Measurements from ENCODE around the gene LHPP. TPM values are rescaled to one million over a fixed set of nuclear protein-coding genes. Genes with fewer than 3 reads are reported as not detected.

LHPP gene
- total RNA-seq, 2 experiments from 2014 or later: 11.1 to 15.1 TPM

DNA sequence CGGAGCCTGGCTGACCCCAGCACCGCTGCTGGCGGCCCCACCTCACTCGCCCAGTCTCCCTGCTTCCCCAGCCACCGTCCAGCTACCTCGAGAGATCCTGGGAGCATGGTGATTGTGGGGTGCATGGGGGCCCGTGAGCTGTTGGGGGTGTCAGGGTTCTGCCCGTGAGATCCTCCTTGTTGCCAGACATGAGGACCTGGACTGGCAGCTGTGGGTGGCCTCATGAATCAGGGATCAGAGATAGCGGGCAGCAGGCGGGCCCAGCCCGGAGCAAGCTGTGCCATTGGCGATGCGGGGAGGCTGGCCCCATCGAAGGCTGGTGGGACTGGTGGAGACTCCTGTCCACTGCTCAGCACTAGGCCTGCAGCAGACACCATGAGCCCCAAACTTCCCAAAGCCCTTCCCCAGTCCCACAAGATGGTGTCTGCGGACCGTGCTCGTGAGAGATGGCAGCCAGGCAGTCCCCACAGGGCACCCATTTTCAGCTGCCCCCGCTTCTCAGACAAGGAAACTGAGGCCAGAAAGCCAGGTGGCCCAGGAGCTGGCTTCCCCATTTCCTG lies 75.6 kb downstream of the LHPP start:
- intact Hi-C loops (cut with micrococcal nuclease): no loop called here
- TF ChIP-seq, protein P1, sequence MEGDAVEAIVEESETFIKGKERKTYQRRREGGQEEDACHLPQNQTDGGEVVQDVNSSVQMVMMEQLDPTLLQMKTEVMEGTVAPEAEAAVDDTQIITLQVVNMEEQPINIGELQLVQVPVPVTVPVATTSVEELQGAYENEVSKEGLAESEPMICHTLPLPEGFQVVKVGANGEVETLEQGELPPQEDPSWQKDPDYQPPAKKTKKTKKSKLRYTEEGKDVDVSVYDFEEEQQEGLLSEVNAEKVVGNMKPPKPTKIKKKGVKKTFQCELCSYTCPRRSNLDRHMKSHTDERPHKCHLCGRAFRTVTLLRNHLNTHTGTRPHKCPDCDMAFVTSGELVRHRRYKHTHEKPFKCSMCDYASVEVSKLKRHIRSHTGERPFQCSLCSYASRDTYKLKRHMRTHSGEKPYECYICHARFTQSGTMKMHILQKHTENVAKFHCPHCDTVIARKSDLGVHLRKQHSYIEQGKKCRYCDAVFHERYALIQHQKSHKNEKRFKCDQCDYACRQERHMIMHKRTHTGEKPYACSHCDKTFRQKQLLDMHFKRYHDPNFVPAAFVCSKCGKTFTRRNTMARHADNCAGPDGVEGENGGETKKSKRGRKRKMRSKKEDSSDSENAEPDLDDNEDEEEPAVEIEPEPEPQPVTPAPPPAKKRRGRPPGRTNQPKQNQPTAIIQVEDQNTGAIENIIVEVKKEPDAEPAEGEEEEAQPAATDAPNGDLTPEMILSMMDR (IDR thresholded peaks at IDR 0.05): no peak
- no peak for DNase-seq
- no peaks in the 10 kb centered on the region for H3K9me3 Mint-ChIP-seq
- ATAC-seq: no peak
- ChIA-PET CTCF (interaction anchor here (2.9 to 4.5 kb wide), 3 partner anchors 8 to 209 kb away, joined by 14 to 31 read pairs (median 28); partner anchors contain the start of gene FAM53B), POLR2A (no interaction called here)
- no peaks in the 10 kb centered on the region for H3K27me3 Mint-ChIP-seq
- no peak overlapping the region for H3K4me3 Mint-ChIP-seq
- H3K36me3 Mint-ChIP-seq (ENCODE audit: low read depth): no peaks in the 10 kb centered on the region
- peaks cover 15% of the 10 kb centered on the region for H3K4me1 Mint-ChIP-seq (ENCODE audit: low read depth)
- no peak overlapping the region for H3K27ac Mint-ChIP-seq

DNA sequence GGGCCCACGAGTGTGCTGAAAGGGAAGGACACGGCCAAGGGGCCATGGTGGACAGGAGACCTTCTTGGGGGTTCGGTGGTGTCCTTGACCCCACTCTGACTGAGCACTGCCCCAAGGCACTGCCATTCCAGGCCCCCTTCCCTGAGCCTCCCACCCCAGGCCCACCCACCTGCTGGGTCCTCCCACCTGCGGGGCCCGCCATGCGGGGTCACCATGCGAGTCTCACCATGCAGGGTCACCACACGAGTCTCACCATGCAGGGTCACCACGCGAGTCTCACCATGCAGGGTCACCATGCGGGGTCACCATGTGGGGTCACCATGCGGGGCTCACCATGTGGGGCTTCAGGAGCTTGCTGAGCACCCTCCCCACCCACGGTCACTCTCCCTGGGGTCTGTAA lies 76.3 kb downstream of the LHPP start:
- ChIA-PET POLR2A (no interaction called here), CTCF (interaction anchor here (0.6 to 4.5 kb wide), 4 partner anchors 8 to 209 kb away, joined by 3 to 28 read pairs (median 8); no protein-coding TSS in a partner anchor)
- TF ChIP-seq, protein P1 (IDR thresholded peaks at IDR 0.05): no peak
- intact Hi-C loops (cut with micrococcal nuclease): no loop called here
- DNase-seq (no peak), ATAC-seq (no peak)
- Mint-ChIP-seq H3K36me3 (ENCODE audit: low read depth) (no peaks in the 10 kb centered on the region), H3K27ac (no peak overlapping the region), H3K9me3 (no peaks in the 10 kb centered on the region), H3K4me1 (ENCODE audit: low read depth) (peaks cover 15% of the 10 kb centered on the region), H3K4me3 (no peak overlapping the region), H3K27me3 (no peaks in the 10 kb centered on the region)

DNA sequence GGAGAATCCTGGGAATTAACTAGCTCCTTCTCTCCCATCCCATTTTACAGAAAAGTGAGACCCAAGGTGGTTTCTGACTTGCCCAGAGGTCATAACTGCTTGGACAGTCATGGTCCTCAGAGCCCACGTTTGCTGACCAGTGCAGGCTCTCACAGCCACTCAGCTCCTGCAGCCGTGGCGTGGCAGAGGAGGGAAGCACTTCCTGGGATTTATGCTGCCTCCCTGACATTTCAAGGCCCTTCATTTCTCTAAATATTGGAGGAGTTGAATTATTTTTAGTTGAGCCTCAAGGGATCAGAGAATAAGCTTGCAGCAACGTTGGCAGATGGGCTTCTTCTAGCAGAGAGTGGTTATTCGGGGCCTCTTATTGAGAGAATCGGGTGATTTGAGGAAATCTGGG lies 77.1 kb downstream of the LHPP start:
- Mint-ChIP-seq H3K36me3 (ENCODE audit: low read depth) (no peaks in the 10 kb centered on the region), H3K9me3 (no peaks in the 10 kb centered on the region), H3K27ac (no peak overlapping the region), H3K27me3 (no peaks in the 10 kb centered on the region), H3K4me3 (no peak overlapping the region), H3K4me1 (ENCODE audit: low read depth) (peaks cover 15% of the 10 kb centered on the region)
- DNase-seq (no peak), ATAC-seq (no peak)
- ChIA-PET POLR2A (no interaction called here), CTCF (interaction anchor here (0.9 to 2.9 kb wide), 9 partner anchors 9 to 288 kb away, joined by 3 to 14 read pairs (median 4); no protein-coding TSS in a partner anchor)
- TF ChIP-seq, protein P1 (IDR thresholded peaks at IDR 0.05): no peak
- intact Hi-C loops (cut with micrococcal nuclease): no loop called here

DNA sequence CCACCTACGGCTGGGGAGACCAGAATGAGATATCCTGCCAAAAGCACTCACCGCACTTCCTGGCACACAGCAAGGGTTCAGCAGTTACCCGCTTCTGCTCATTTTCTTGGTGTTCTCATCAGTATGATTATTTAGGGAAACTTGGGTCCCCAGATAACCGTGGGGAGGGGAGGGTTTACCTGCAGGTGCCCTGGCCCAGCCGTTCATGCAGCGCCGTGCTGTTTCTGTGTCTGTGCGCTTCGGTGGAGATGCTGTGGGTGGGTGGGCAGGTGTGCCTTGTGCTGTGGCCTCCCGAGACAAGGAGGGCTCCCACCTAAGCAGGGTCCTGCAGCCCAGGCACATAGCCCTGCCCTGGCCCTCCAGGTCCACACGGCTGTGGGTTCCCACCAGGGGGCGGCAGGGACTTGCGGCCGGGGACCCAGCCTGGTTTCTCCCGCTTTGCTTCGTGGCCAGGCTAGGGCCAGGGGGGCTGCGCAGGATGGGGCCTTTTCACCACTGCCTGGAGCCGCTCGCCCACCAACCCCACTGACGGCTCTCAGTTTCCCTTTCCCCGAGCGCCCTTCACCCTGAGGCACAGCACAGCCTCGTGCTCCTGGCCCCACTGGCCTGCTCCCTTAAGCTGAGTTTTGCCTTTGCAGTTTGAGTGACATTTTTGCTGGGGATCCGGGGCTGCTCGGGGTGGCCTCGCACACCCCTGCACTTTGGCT lies 78.5 kb downstream of the LHPP start:
- H3K27me3 Mint-ChIP-seq: no peaks in the 10 kb centered on the region
- H3K4me1 Mint-ChIP-seq (ENCODE audit: low read depth): peaks cover 12% of the 10 kb centered on the region
- H3K27ac Mint-ChIP-seq: no peak overlapping the region
- ChIA-PET POLR2A (interaction anchor here (1.0 kb wide), 1 partner anchor 201 kb away, joined by 3 read pairs; no protein-coding TSS in a partner anchor), CTCF (interaction anchor here (0.5 to 2.9 kb wide), 18 partner anchors 10 to 287 kb away, joined by 3 to 19 read pairs (median 4); partner anchors contain the start of gene ABRAXAS2)
- no peaks in the 10 kb centered on the region for H3K9me3 Mint-ChIP-seq
- no peaks in the 10 kb centered on the region for H3K36me3 Mint-ChIP-seq (ENCODE audit: low read depth)
- intact Hi-C loops (cut with micrococcal nuclease): loop anchor here (5.0 kb wide), 1 partner anchor 87 kb away; no protein-coding TSS in a partner anchor
- no peak overlapping the region for H3K4me3 Mint-ChIP-seq
- TF ChIP-seq, protein P1 (IDR thresholded peaks at IDR 0.05): peak; percentile 64
- peak; percentile 75 for DNase-seq
- peak; percentile 89 for ATAC-seq

Data from activated CD8-positive, alpha-beta T cell treated with anti-CD3 and anti-CD28 coated beads for 36 hours (primary cell).